Heart right ventricle (tissue), 16 donors: Measurements from ENCODE around the gene VAT1L. TPM values are rescaled to one million over a fixed set of nuclear protein-coding genes. Genes with fewer than 3 reads are reported as not detected.

Experiments
- ATAC-seq, 8 donors: fragments of 200-7000 bp; cut with Tn5 transposase; one replicate each; pipeline ENCODE4 v1.9.1; 2020; ENCODE audit warnings: mild to moderate bottlenecking in 8 of 8, moderate library complexity in 8 of 8, moderate number of reproducible peaks in 1 of 8
- DNase-seq, 2 donors: peaks; one replicate each; pipeline ENCODE4 v3.0.0-alpha.2; 2020
- H3K27ac ChIP-seq, 10 donors: fragments of 200-600 bp; sonication (generic) in 2 of 10; one replicate each; pipeline versions ENCODE4 v1.5.0 to v1.8.0; 2020 to 2022; ENCODE audit warnings: mild to moderate bottlenecking in 3 of 10
- H3K27me3 ChIP-seq, 7 donors: fragments of 200-600 bp; one replicate each; pipeline ENCODE4 v1.8.0; 2021 to 2022; ENCODE audit warnings: mild to moderate bottlenecking in 2 of 7
- H3K36me3 ChIP-seq, 9 donors: fragments of 200-600 bp; sonication (generic) in 1 of 9; one replicate each; pipeline versions ENCODE4 v1.5.0 to v1.8.0; 2020 to 2022; ENCODE audit warnings: mild to moderate bottlenecking in 2 of 9
- H3K4me1 ChIP-seq, 9 donors: fragments of 200-600 bp; sonication (generic) in 1 of 9; one replicate each; pipeline versions ENCODE4 v1.5.0 to v1.8.0; 2020 to 2022; ENCODE audit warnings: mild to moderate bottlenecking in 4 of 9
- H3K4me3 ChIP-seq, 10 donors: fragments of 200-600 bp; sonication (generic) in 2 of 10; one replicate each; pipeline versions ENCODE4 v1.5.0 to v1.8.0; 2020 to 2022; ENCODE audit warnings: mild to moderate bottlenecking in 7 of 10, moderate library complexity in 2 of 10
- H3K9me3 ChIP-seq, 11 donors: fragments of 200-600 bp in 10 of 11; sonication (generic) in 2 of 11; one replicate each; pipeline versions ENCODE4 v1.5.0 to v1.8.0; 2013 to 2022; ENCODE audit warnings: mild to moderate bottlenecking in 2 of 11, control low read depth in 1 of 11, moderate library complexity in 1 of 11
- CTCF ChIP-seq, 9 donors: fragments of 200-600 bp; sonication (generic) in 2 of 9; IDR thresholded peaks; one replicate each; pipeline versions ENCODE4 v1.5.0 to v1.8.0; 2021 to 2022; ENCODE audit warnings: antibody characterized with exemption in 9 of 9, mild to moderate bottlenecking in 5 of 9, moderate library complexity in 1 of 9
- WGBS, 2 donors: extraction: QIAGEN DNeasy Blood & Tissue Kit; methylation state at CpG; one replicate each; pipeline ENCODE4 v1.1.7; 2013; ENCODE audit warnings: inconsistent platforms in 1 of 2; 5-methylcytosine and 5-hydroxymethylcytosine counted together
- intact Hi-C, 10 donors: fragments of 100-400 bp; cut with DNase I; formaldehyde crosslinking; loops; one replicate each; pipeline versions ENCODE4 v1.11.1 to v1.14.2; 2022
- polyA plus RNA-seq, 2 donors: library from polyadenylated mRNA; stranded (reverse); fragments of 200-250 nt; gene quantifications; one replicate each; pipeline ENCODE4 v1.2.3, GENCODE V29; 2013
- total RNA-seq, 10 donors: library from RNA; stranded (reverse); fragmentation: NEBNext Ultra II Directional in 3 of 10; extraction: Animal tissue kit (Norgen Biotek cat#: 25700) in 3 of 10; gene quantifications; one replicate each; pipeline versions ENCODE4 v1.2.1 to v1.2.4, GENCODE V29; 2021 to 2023
- donor health status: Arrhythmogenic right ventricular cardiomyopathy.
- donor health status: ischemic (EF 13 %, LVEDD 7.1; RV severe dilation, severe dysfunction).
- donor health status: healthy with polysubstance abuse.
- donor health status: DM: no; HTN: yes; CAD: no.
- donor health status: DM: no; HTN: no; CAD: no.
- donor health status: ischemic (EF 25% LVEDD 6.9; RV normal size, moderate dysfunction).
- donor health status: ischemic (EF 25% LVEDD 5.7; RV mildly dilated, moderate dysfunction).
- donor health status: healthy.
- donor health status: DM: yes; HTN: yes; CAD: no.
- donor health status: Ischemic cardiomyopathy.
- donor health status: ischemic (EF 35%, LVEDD 5.7; RV mildly dilated, moderate dysfunction).
- donor health status: nonischemic (EF 11% LVEDD 7.7; RV severe dilation, severe dysfunction).
- donor health status: DM: yes; HTN: yes; CAD: no.
- donor health status: PGD.
- donor health status: ischemic (EF 29% LVEDD 5.4; RV normal size, mild dysfunction).
- donor health status: nonischemic (EF 23%, LVEDD 6.1; RV moderate dilation, normal function).

Gene VAT1L
- total and polyA plus RNA-seq, 12 donors = 0.19 to 61.0 (median 24.0) TPM

- no peak for TF ChIP-seq CTCF (IDR thresholded peaks at IDR 0.05)
- Histone ChIP-seq H3K27me3 (no peaks in the 10 kb centered on the region), H3K9me3 (no peaks in the 10 kb centered on the region), H3K4me1 (peaks cover 0 to 8% (median 3%) of the 10 kb centered on the region in 9 donors), H3K36me3 (no peaks in the 10 kb centered on the region), H3K4me3 (no peak overlapping the region), H3K27ac (no peak overlapping the region)
- intact Hi-C loops = no loop called here
- ATAC-seq (no peak), DNase-seq (no peak)
- 46 to 47% methylated on average over 1 of the region's 1 CpG for WGBS, 2 donors
Observed at GRCh38 chr16:77760800-77761199, 27.6 kb upstream of the VAT1L start.

GRCh38 chr16:77761204-77761603, 27.2 kb upstream of the VAT1L start:
- intact Hi-C loops = no loop called here
- H3K27ac ChIP-seq = no peak overlapping the region
- H3K4me3 ChIP-seq = no peak overlapping the region
- H3K9me3 ChIP-seq = no peaks in the 10 kb centered on the region
- H3K27me3 ChIP-seq = no peaks in the 10 kb centered on the region
- H3K36me3 ChIP-seq = no peaks in the 10 kb centered on the region
- no peak for TF ChIP-seq CTCF (IDR thresholded peaks at IDR 0.05)
- DNase-seq (no peak), ATAC-seq (no peak)
- H3K4me1 ChIP-seq = peaks cover 0 to 8% (median 3%) of the 10 kb centered on the region in 9 donors
- 69 to 80% methylated on average over 1 of the region's 1 CpG for WGBS, 2 donors

- no peak for TF ChIP-seq CTCF (IDR thresholded peaks at IDR 0.05)
- Histone ChIP-seq H3K4me3 (no peak overlapping the region), H3K9me3 (no peaks in the 10 kb centered on the region), H3K27ac (no peak overlapping the region), H3K36me3 (no peaks in the 10 kb centered on the region), H3K4me1 (peaks cover 0 to 8% (median 3%) of the 10 kb centered on the region in 9 donors), H3K27me3 (no peaks in the 10 kb centered on the region)
- ATAC-seq (no peak), DNase-seq (no peak)
- 54 to 55% methylated on average over 2 of the region's 2 CpGs for WGBS, 2 donors
- intact Hi-C loops = no loop called here
Observed at GRCh38 chr16:77762262-77762661, 26.1 kb upstream of the VAT1L start.

- Histone ChIP-seq H3K27ac (no peak overlapping the region), H3K36me3 (no peaks in the 10 kb centered on the region), H3K9me3 (no peaks in the 10 kb centered on the region), H3K4me1 (peaks cover 0 to 8% (median 3%) of the 10 kb centered on the region in 9 donors), H3K4me3 (no peak overlapping the region), H3K27me3 (no peaks in the 10 kb centered on the region)
- 92 to 94% methylated on average over 1 of the region's 1 CpG for WGBS, 2 donors
- TF ChIP-seq CTCF (IDR thresholded peaks at IDR 0.05) = no peak
- ATAC-seq (no peak), DNase-seq (no peak)
- intact Hi-C loops = no loop called here
Observed at GRCh38 chr16:77763994-77764393, 24.4 kb upstream of the VAT1L start.
